DMS 273 (cell line): ENCODE measurements around the gene NPTX2.

Experiments
- DNase-seq: peaks from one replicate; lab custom pipeline; 2025; ENCODE audit not compliant: unreplicated experiment; lab: John Stamatoyannopoulos, UW

NPTX2 gene

DNA sequence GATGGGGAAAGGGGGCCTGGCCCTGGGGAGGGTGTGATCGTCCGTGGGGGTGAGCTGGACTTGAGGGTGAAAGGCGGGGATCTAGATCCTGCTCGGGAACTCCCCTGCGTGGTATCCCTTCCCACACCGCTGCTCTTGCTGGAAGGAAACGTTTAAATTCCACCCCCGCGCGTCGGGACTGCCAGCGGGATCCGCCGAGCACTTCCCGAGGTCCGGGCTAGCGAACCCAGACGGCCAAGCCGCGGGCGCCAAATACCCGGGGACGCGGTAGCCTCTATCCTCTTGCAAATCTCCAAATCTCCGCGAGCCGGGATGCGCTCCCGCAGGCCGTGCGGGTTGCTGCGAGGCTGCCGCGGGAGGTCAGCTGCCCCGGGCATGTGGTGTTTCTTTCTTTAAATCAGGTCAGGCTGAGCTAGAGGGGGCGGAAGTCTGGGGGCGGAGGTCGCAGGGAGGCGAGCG, 904 bp downstream of the NPTX2 start:
- DNase-seq = peak; percentile 59

DNA sequence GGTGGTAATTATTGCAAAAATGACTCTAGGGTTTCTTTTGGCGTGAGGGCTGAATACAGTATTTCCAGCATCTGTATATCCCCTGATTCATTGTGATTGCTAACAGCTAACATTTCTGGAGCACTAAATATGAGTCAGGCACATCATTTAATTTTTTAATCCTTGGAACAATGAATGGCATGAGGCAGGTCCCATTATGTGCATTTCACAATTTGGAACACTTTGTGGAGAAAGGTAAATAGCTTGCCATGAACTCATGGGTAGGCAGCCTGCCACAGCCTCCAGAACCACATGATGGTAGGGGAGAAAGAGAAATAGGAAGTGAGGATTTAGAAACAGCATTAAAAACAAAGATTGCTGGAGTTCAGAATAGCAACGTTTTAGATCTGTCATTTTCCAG, 1.7 kb downstream of the NPTX2 start:
- DNase-seq = no peak

GRCh38 chr7:98619450-98620321, 2.6 kb downstream of the NPTX2 start:
- no peak for DNase-seq

GRCh38 chr7:98621573-98622482, 4.7 kb downstream of the NPTX2 start:
- no peak for DNase-seq

DNA sequence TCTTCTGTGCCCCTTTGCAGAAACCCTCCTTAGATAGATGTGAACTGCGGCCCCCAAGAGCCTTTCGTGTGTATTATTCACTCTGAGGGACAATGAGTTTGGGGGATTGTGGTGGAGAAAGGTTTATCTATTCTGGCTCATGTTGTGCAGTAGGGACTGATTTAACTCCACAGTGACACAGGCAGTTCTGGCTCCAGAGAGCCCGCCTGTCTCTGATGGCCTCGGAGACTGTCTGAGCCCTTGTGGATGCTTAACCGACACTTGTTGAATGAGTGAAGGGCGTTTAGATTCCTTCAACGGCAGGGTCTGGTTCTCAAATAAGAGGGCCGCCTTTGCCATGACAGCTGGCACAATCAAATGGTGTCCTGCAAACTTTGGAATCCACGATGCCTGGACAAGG, 5.8 kb downstream of the NPTX2 start:
- no peak for DNase-seq

- DNase-seq = no peak
These were observed 7.8 kb downstream of the NPTX2 start for GRCh38 chr7:98624846-98625420.

DNA sequence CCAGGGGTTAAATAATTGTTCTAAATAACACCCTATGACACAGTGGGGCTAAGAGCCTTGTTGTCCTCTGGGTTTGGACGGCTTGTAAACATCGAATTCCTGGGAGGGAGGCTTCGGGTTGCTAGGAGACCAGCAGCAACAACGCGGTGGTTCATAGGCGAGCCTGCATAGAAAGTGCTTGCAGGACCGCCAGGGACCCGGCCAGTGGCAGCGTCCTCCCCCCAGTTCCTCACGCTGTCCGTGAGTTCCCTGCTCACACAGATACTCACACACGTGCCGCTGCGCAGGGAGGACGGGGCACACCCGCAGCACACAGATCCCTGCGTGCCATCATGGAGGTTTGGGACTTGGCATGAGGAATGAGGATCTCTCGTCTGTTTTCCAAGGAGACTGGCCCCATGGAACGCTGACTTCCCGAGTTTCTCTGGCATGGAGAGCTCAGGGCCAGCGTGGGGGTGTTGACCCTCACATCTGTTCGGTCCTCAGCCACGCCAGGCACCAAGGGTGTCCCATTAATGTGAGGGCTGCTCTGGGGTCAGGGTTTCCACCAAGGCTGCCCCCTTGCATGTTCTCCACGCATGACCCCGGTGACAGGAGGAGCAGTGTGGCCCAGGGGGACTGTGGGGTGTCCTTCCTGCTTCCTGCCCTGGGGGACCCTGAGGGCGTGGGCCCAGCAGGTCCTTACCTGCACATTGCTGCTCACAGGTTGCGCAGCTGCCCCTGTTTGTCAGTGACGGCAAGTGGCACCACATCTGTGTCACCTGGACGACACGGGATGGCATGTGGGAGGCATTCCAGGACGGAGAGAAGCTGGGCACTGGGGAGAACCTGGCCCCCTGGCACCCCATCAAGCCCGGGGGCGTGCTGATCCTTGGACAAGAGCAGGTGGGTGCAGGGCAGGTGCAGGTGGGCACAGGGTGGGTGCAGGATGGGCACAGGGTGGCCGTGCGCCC, 9.7 kb downstream of the NPTX2 start:
- DNase-seq = no peak

- DNase-seq = no peak
These were observed 10.3 kb downstream of the NPTX2 start for GRCh38 chr7:98627413-98627790.

GRCh38 chr7:98628418-98628817, 11.3 kb downstream of the NPTX2 start:
- no peak for DNase-seq

DNA sequence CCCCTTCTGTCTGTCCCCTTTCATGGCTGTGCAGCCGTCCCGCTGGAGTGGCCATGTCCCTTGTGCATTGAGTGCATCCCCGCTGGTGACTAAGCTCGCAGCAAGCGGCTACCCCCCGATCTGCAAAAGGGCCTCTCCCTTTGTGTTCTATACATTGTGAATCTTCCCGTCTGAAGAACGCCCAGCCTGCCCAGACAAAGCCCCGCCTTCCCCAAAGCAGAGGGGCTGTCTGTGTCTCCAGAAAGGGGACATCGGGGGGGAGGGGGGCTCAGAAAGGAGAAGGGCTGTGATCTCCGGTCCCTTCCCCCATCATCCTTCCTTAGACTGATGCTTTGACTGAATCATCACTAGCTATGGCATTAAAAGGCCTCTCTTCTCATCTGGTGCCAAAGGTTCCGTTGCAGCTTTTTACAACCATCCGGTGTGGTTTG, 11.9 kb downstream of the NPTX2 start:
- DNase-seq = no peak

GRCh38 chr7:98630149-98630548, 13.1 kb downstream of the NPTX2 start:
- no peak for DNase-seq

- no peak for DNase-seq
These were observed 13.7 kb downstream of the NPTX2 start for GRCh38 chr7:98630770-98631169.

DNA sequence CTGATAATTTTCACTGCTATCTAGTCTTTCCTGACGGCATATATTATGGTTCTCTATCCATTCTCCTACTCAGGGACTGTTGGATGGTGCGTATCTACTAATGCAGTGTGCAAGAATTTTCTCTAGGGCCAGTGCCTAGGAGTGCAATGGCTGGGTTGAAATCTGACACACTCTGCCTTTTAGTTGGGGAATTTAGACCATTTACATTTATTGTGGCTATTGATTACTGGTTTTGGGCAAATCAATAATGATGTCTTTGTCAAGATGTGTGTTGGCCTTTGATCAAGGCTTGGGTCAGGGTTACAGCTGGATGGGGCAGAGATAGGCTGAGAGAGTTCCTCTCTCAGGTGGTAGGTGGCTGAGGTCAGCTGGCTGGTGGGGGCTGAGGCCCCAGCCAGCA, 21.8 kb downstream of the NPTX2 start:
- DNase-seq = no peak

- DNase-seq = no peak
These were observed 23.3 kb downstream of the NPTX2 start for GRCh38 chr7:98640375-98640774.

DNA sequence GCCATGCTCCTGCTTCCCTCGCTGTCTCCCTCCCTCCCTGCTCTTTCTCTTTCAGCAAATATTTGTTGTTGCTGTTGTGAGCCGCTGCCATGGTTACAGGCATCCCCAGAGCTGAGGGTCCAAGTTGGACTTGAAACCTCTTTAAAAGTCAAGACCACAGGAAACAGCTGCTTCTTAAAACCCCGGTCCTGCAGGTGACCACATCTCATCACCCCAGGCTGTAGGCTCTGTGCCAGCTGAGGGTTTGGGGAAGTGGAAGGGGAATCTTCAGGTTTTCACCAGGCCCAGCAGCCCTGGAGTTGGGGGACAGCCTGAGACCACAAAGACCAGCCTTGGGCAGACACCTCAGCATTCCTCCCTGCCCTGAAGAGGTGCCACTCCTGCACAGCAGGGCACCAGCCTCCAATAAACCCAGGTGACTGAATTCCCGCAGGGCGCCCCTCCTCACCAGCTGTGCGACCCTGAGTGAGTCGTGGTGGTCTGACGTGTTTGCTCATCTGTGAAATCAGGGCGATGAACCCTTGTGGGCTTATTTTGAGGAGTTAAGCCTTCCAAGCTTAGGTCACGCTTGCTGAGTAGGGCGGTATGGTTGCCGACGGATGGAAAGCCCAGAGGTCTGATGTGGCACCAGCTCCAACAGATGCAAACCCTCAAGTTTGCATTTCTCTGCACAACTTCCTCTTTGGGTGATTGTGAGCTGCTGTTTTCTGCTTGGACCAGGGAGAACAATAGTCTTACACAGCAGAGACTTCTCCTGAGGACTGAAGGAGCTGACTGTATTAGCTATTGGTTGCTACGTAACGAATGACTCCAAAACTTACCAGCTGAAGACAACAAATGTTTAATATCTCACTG, 24.8 kb downstream of the NPTX2 start:
- no peak for DNase-seq

- no peak for DNase-seq
These were observed 26.3 kb downstream of the NPTX2 start for GRCh38 chr7:98643236-98643985.

DNA sequence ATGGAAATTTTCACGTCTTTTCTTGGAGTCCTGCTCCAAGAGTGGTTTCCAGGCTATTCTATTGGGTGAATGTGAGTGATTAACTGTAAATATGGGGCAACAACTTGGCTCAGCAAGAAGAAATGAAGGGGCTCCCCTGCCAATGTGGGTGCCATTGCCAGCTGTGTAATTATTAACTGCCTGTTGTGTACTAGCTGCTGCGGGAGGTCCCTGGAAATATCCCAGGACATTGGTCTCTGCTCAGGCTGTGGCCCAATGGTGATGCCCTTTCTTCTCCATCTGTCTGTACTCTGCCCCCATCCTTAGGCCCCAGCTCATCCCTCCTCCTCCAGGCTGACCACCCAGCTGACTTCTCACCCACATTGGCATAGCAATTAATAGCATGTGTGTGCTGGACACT, 29.4 kb downstream of the NPTX2 start:
- no peak for DNase-seq

DNA sequence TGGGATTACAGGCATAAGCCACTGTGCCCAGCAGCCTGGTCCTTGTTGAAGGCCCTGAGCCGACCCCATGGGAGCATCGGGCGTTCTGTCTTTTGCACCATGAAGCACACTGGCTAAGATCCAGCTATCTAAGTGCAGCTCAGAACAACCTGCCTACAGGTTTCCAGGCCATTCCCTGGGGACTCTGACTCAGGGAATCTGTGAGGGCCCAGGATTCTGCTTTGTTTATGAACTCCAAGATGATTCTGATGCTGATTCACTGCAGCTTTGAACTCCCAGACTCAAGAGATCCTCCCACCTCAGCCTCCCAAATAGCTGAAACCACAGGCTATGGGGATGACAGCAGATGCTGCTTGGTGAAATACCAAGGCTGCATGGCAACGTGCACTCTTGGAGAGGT, 30.2 kb downstream of the NPTX2 start:
- peak; percentile 41 for DNase-seq

DNA sequence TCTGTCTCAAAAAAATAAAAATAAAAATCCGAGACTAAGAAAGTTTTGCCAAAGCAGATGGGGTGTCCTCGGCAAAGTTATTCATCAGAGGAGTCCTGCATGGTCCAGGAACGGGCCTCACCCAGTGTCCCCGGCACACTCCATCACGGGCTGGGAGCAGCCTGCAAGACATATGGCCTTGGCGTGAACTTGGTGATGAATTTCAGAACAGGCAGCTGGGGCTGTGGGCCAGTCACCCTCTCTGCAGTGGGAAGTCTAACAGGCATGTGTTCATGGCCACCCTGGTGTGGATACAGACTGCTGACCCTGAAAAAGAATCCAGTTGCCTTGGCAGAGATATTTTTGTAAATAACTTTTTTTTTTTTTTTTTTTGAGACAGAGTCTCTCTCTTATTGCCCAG, 34.7 kb downstream of the NPTX2 start:
- peak; percentile 23 for DNase-seq
